ENCODE results near the gene SLC18A2. TPM values are rescaled to one million over a fixed set of nuclear protein-coding genes. Genes with fewer than 3 reads are reported as not detected.
A peak's percentile ranks its signal among the peaks of the same experiment; 100 is the strongest.

Gene SLC18A2
- total RNA-seq, 1 donor from 2014 or later, result 0.88 TPM

GRCh38 chr10:117268907-117269306 is 28.0 kb downstream of the SLC18A2 start:
- DNase-seq (ENCODE audit: low spot score), result no peak
- Histone ChIP-seq H3K79me2 (ENCODE audit: low read depth) (no peaks in the 10 kb centered on the region), H3K9me3 (ENCODE audit: low read depth) (no peaks in the 10 kb centered on the region), H3K36me3 (no peaks in the 10 kb centered on the region), H3K27me3 (no peaks in the 10 kb centered on the region), H3K4me2 (no peak overlapping the region), H3F3A (ENCODE audit: low read depth) (no peaks in the 10 kb centered on the region), H4K20me1 (ENCODE audit: low read depth) (no peaks in the 10 kb centered on the region), H3K4me1 (no peaks in the 10 kb centered on the region), H2AFZ (replicated peaks) (no peak overlapping the region), H3K27ac (no peak overlapping the region), H3K9ac (no peak overlapping the region), H3K4me3 (no peak overlapping the region)
- Mint-ChIP-seq H3K4me3 (no peak overlapping the region), H3K27ac (peak overlapping the region; percentile 2), H3K9me3 (no peaks in the 10 kb centered on the region), H3K36me3 (no peaks in the 10 kb centered on the region), H3K4me1 (no peaks in the 10 kb centered on the region), H3K27me3 (ENCODE audit: insufficient read depth, low read depth) (no peaks in the 10 kb centered on the region)
- TF ChIP-seq EZH2 (IDR thresholded peaks at IDR 0.05) (no peak), CTCF (IDR thresholded peaks at IDR 0.05) (no peak), EZH2phosphoT487 (IDR thresholded peaks at IDR 0.05) (no peak)

- H3K27me3 Mint-ChIP-seq (ENCODE audit: insufficient read depth, low read depth), result no peaks in the 10 kb centered on the region
- no peak for TF ChIP-seq CTCF (IDR thresholded peaks at IDR 0.05)
These were observed 30.5 kb downstream of the SLC18A2 start for GRCh38 chr10:117271427-117271826.

GRCh38 chr10:117272195-117273076 is 31.5 kb downstream of the SLC18A2 start:
- Histone ChIP-seq H3K27me3 (no peaks in the 10 kb centered on the region), H3K9me3 (ENCODE audit: low read depth) (no peaks in the 10 kb centered on the region), H3K36me3 (no peaks in the 10 kb centered on the region), H3K27ac (no peak overlapping the region), H3F3A (ENCODE audit: low read depth) (no peaks in the 10 kb centered on the region), H3K79me2 (ENCODE audit: low read depth) (no peaks in the 10 kb centered on the region), H3K4me1 (no peaks in the 10 kb centered on the region), H2AFZ (replicated peaks) (no peak overlapping the region), H4K20me1 (ENCODE audit: low read depth) (no peaks in the 10 kb centered on the region), H3K9ac (no peak overlapping the region), H3K4me3 (no peak overlapping the region), H3K4me2 (no peak overlapping the region)
- peaks cover 2% of the 10 kb centered on the region for H3K36me3 Mint-ChIP-seq
- no peak overlapping the region for H3K4me3 Mint-ChIP-seq
- peak overlapping the region; percentile 20 for H3K27ac Mint-ChIP-seq
- no peaks in the 10 kb centered on the region for H3K4me1 Mint-ChIP-seq
- H3K9me3 Mint-ChIP-seq, result no peaks in the 10 kb centered on the region
- no peak for DNase-seq (ENCODE audit: low spot score)
- H3K27me3 Mint-ChIP-seq (ENCODE audit: insufficient read depth, low read depth), result no peaks in the 10 kb centered on the region
- TF ChIP-seq EZH2 (IDR thresholded peaks at IDR 0.05), result no peak
- no peak for TF ChIP-seq EZH2phosphoT487 (IDR thresholded peaks at IDR 0.05)
- no peak for TF ChIP-seq CTCF (IDR thresholded peaks at IDR 0.05)

More at GRCh38 chr10:117271427-117271826, 30.5 kb downstream of the SLC18A2 start:
- Mint-ChIP-seq H3K4me1 (no peaks in the 10 kb centered on the region), H3K27ac (no peak overlapping the region), H3K4me3 (no peak overlapping the region), H3K9me3 (no peaks in the 10 kb centered on the region), H3K36me3 (peaks cover 2% of the 10 kb centered on the region)
- H4K20me1 ChIP-seq (ENCODE audit: low read depth), result no peaks in the 10 kb centered on the region
- no peak overlapping the region for H2AFZ ChIP-seq (replicated peaks)
- no peak overlapping the region for H3K4me2 ChIP-seq
- DNase-seq (ENCODE audit: low spot score), result no peak
- no peaks in the 10 kb centered on the region for H3K36me3 ChIP-seq
- no peak overlapping the region for H3K27ac ChIP-seq
- H3K4me1 ChIP-seq, result no peaks in the 10 kb centered on the region
- no peaks in the 10 kb centered on the region for H3K27me3 ChIP-seq
- no peaks in the 10 kb centered on the region for H3F3A ChIP-seq (ENCODE audit: low read depth)
- H3K9ac ChIP-seq, result no peak overlapping the region
- H3K79me2 ChIP-seq (ENCODE audit: low read depth), result no peaks in the 10 kb centered on the region
- H3K4me3 ChIP-seq, result no peak overlapping the region
- H3K9me3 ChIP-seq (ENCODE audit: low read depth), result no peaks in the 10 kb centered on the region
